Gastroesophageal sphincter (tissue), 4 donors: ENCODE measurements around the gene RPL29. TPM values are rescaled to one million over a fixed set of nuclear protein-coding genes. Genes with fewer than 3 reads are reported as not detected.

Experiments
- ATAC-seq: fragments of 150-250 bp; one replicate; pipeline ENCODE4 v1.9.1; 2016; ENCODE audit warnings: mild to moderate bottlenecking, moderate library complexity
- H3K27ac ChIP-seq, 4 donors: fragments of 200-600 bp; sonication (generic) in 3 of 4; 1 replicate in 3 of 4; 2 replicates in 1 of 4; pipeline ENCODE4 v1.5.1; 2016 to 2019
- H3K27me3 ChIP-seq: fragments of 200-600 bp; sonication (generic); one replicate; pipeline ENCODE4 v1.5.1; 2019
- H3K36me3 ChIP-seq, 2 donors: fragments of 200-600 bp; sonication (generic); one replicate each; pipeline ENCODE4 v1.5.1; 2019; ENCODE audit warnings: control low read depth in 1 of 2
- H3K4me1 ChIP-seq, 3 donors: fragments of 200-600 bp; sonication (generic); 1 replicate in 2 of 3; 2 replicates in 1 of 3; pipeline ENCODE4 v1.5.1; 2016 to 2019; ENCODE audit warnings: control low read depth in 2 of 3
- H3K4me3 ChIP-seq, 2 donors: fragments of 200-600 bp; sonication (generic); one replicate each; pipeline ENCODE4 v1.5.1; 2019; ENCODE audit warnings: mild to moderate bottlenecking in 1 of 2, moderate library complexity in 1 of 2
- H3K9me3 ChIP-seq, 3 donors: fragments of 200-600 bp; sonication (generic); one replicate each; pipeline ENCODE4 v1.5.1; 2017 to 2019; ENCODE audit warnings: control low read depth in 2 of 3
- EP300 ChIP-seq: sonication (generic); formaldehyde crosslinking; IDR thresholded peaks from one replicate; pipeline ENCODE4 v1.6.1; 2017; ENCODE audit warnings: antibody characterized with exemption, mild to moderate bottlenecking
- POLR2A ChIP-seq, 2 donors: fragments of 450-650 bp; IDR thresholded peaks; one replicate each; pipeline ENCODE4 v1.6.1; 2017; ENCODE audit warnings: antibody characterized with exemption in 2 of 2, mild to moderate bottlenecking in 2 of 2, moderate library complexity in 1 of 2
- POLR2AphosphoS5 ChIP-seq: sonication (generic); formaldehyde crosslinking; IDR thresholded peaks from one replicate; pipeline ENCODE4 v1.6.1; 2017; ENCODE audit warnings: antibody characterized with exemption
- WGBS, 2 donors: methylation state at CpG; one replicate each; pipeline ENCODE4 v1.1.5; 2018; ENCODE audit warnings: low coverage in 1 of 2; 5-methylcytosine and 5-hydroxymethylcytosine counted together
- total RNA-seq, 4 donors: library from RNA; depleted of rRNA; stranded (reverse); fragments of >200 nt; gene quantifications; one replicate each; pipeline ENCODE4 v1.1.0, GENCODE V29; 2016
- TF ChIP-seq, protein P1 (sequence below), 4 experiments: fragments of 200-600 bp in 2 of 4; fragments of 450-650 bp in 2 of 4; sonication (generic) in 1 of 4; IDR thresholded peaks; one replicate each; pipeline ENCODE4 v1.5.1; 2017 to 2019; ENCODE audit warnings: antibody characterized with exemption in 4 of 4, mild to moderate bottlenecking in 2 of 4, moderate library complexity in 2 of 4

The RPL29 gene
- total RNA-seq, 4 donors from 2014 or later: 775 to 1,945 (median 1,298) TPM

DNA sequence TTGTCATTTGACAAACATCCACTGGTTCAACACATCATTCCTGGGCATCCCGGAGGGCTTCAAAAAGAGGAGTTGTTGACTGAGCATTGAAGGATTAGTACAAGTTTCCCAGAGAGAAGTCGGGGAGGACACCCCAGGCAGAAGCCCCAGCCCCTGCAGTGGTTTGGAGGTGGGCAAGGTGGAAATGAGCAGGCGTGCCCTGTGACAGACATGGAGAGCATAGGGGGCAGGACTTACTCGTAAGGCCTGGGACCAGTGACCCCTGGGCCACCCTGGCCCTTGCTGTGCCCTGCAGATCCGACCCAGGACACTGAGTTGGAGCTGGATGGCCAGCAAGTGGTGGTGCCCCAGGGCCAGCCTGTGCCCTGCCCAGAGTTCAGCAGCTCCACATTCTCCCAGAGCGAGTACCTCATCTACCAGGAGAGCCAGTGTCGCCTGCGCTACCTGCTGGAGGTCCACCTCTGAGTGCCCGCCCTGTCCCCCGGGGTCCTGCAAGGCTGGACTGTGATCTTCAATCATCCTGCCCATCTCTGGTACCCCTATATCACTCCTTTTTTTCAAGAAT is 47.6 kb downstream of the RPL29 start:
- no peaks in the 10 kb centered on the region for H3K27me3 ChIP-seq
- no peak overlapping the region for H3K4me3 ChIP-seq
- no peaks in the 10 kb centered on the region for H3K9me3 ChIP-seq
- TF ChIP-seq, protein P1, sequence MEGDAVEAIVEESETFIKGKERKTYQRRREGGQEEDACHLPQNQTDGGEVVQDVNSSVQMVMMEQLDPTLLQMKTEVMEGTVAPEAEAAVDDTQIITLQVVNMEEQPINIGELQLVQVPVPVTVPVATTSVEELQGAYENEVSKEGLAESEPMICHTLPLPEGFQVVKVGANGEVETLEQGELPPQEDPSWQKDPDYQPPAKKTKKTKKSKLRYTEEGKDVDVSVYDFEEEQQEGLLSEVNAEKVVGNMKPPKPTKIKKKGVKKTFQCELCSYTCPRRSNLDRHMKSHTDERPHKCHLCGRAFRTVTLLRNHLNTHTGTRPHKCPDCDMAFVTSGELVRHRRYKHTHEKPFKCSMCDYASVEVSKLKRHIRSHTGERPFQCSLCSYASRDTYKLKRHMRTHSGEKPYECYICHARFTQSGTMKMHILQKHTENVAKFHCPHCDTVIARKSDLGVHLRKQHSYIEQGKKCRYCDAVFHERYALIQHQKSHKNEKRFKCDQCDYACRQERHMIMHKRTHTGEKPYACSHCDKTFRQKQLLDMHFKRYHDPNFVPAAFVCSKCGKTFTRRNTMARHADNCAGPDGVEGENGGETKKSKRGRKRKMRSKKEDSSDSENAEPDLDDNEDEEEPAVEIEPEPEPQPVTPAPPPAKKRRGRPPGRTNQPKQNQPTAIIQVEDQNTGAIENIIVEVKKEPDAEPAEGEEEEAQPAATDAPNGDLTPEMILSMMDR (IDR thresholded peaks at IDR 0.05): no peak
- TF ChIP-seq POLR2AphosphoS5 (no peak), EP300 (no peak), POLR2A (IDR thresholded peaks at IDR 0.05) (no peak)
- no peak for ATAC-seq
- peaks cover 0 to 6% (median 4%) of the 10 kb centered on the region in 3 donors for H3K4me1 ChIP-seq
- 85 to 87% methylated on average over 2 to 5 of the region's 10 CpGs for WGBS, 2 donors
- no peak overlapping the region for H3K27ac ChIP-seq
- peaks cover 0 to 60% of the 10 kb centered on the region in 2 donors for H3K36me3 ChIP-seq

DNA sequence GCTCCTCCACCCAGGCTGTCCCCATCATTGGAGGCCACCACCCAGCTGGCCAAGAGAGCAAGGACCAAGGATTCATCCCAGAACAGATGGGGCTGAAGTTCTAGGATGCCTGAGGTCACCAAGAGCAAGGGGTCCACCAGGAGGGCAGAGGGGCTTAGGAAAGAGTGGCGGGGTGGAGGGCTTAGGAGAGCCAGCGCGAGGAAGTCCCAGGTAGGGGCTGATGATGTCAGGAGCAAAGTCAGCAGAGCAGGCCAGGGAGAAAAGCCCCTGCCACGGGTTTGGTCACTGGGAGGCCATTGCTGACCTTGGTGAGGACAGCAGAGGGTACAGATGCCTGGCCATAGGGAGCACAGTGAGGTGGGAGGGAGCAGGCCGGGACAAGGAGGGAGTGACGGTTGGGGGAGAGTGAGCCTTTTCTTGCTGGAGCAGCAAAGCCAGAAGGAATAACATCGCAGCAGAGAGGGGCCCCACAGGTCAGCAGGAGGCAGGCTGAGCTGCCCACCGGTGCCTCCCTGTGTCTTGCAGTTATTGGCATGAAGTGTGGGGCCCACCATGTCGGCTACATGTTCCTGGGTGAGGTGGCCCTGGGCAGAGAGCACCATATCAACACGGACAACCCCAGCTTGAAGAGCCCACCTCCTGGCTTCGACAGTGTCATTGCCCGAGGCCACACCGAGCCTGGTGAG is 48.3 kb downstream of the RPL29 start:
- Histone ChIP-seq H3K36me3 (peaks cover 0 to 60% of the 10 kb centered on the region in 2 donors), H3K9me3 (no peaks in the 10 kb centered on the region), H3K27me3 (no peaks in the 10 kb centered on the region), H3K27ac (no peak overlapping the region), H3K4me3 (no peak overlapping the region), H3K4me1 (peaks cover 0 to 13% (median 12%) of the 10 kb centered on the region in 3 donors)
- WGBS, 2 donors: 77 to 79% methylated on average over 6 to 7 of the region's 13 CpGs
- TF ChIP-seq POLR2A (IDR thresholded peaks at IDR 0.05): no peak
- TF ChIP-seq, protein P1 (IDR thresholded peaks at IDR 0.05): no peak
- no peak for TF ChIP-seq POLR2AphosphoS5
- no peak for ATAC-seq

DNA sequence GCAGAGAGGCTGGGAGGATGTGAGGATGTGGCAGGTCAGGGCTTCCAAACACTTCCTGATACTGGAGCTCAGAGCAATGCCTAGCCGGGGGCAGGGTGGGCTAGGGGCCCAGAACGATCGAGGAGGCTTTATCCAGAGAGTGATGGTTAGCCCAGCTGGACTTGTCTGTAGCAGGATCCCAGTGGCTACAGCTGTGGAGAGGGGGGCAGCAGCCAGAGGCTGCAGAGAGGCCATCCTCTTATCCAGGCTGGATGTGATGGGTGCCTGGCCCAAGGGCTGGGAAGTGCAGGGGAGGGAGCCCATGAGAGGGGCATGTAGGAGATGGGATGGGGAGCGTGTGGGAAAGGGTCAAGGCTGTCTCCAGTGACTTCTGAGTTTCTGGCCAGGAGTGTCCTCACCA is 48.9 kb downstream of the RPL29 start:
- no peaks in the 10 kb centered on the region for H3K27me3 ChIP-seq
- 71 to 88% methylated on average over 3 to 4 of the region's 4 CpGs for WGBS, 2 donors
- no peak overlapping the region for H3K4me3 ChIP-seq
- no peak overlapping the region for H3K27ac ChIP-seq
- TF ChIP-seq EP300 (no peak), POLR2AphosphoS5 (no peak), POLR2A (IDR thresholded peaks at IDR 0.05) (no peak)
- TF ChIP-seq, protein P1 (IDR thresholded peaks at IDR 0.05): no peak
- H3K36me3 ChIP-seq: peaks cover 0 to 60% of the 10 kb centered on the region in 2 donors
- ATAC-seq: no peak
- H3K4me1 ChIP-seq: peaks cover 0 to 15% (median 12%) of the 10 kb centered on the region in 3 donors
- H3K9me3 ChIP-seq: no peaks in the 10 kb centered on the region

DNA sequence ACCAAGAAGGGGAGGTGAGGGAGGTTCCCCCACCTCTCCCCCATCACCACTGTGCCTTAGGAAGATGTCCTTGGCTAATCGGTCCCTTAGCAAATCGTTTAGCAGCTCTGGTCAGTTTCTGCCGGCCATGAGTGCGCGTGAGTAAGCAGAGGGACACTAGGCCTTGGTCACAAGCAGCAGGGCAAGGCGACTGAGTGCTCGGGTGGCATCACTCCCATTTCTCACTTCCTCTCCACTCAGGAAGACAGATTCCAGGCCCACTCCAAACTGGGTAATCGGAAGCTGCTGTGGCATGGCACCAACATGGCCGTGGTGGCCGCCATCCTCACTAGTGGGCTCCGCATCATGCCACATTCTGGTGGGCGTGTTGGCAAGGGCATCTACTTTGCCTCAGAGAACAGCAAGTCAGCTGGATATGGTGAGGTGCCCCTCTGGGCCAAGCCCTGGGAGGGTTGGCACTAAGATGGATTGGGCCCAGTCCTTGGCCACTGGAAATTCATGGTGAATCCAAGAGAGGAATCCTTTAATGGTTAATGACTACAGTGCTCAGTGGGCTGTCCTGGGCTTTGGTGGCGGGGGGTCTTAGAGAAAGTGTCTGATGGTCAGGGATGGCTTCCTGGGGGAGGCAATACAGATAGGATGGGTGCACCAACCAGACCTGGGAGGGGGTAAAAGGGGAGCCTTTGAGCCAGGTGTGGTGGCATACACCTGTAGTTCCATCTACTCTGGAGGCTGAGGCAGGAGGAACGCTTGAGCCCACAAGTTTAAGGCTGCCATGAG is 49.6 kb downstream of the RPL29 start:
- Histone ChIP-seq H3K4me1 (peaks cover 0 to 20% (median 14%) of the 10 kb centered on the region in 3 donors), H3K36me3 (peaks cover 0 to 60% of the 10 kb centered on the region in 2 donors), H3K27ac (no peak overlapping the region), H3K4me3 (no peak overlapping the region), H3K9me3 (no peaks in the 10 kb centered on the region), H3K27me3 (no peaks in the 10 kb centered on the region)
- WGBS, 2 donors: 89 to 100% methylated on average over 3 to 7 of the region's 14 CpGs
- TF ChIP-seq POLR2A (IDR thresholded peaks at IDR 0.05): no peak
- TF ChIP-seq, protein P1 (IDR thresholded peaks at IDR 0.05): no peak
- TF ChIP-seq POLR2AphosphoS5: no peak
- no peak for TF ChIP-seq EP300
- ATAC-seq: no peak
